IPS DF 19.7 (cell line): ENCODE results near the gene C19orf85.

Experiments used
- DNase-seq: peaks from one replicate; pipeline ENCODE4 v3.0.0-alpha.2; 2013; ENCODE audit warnings: low read depth, low spot score

C19orf85 gene

GRCh38 chr19:55489711-55490477, 25.3 kb upstream of the C19orf85 start:
- DNase-seq: no peak

GRCh38 chr19:55488986-55489710, 24.6 kb upstream of the C19orf85 start:
- no peak for DNase-seq

- no peak for DNase-seq
These were observed 23.6 kb upstream of the C19orf85 start, which contains the start of gene SSC5D for GRCh38 chr19:55487924-55488687. SSC5D (plus strand) TSS chr19:55488436; CDS start chr19:55488590, 154 bp downstream.

- DNase-seq: no peak
These were observed 22.7 kb upstream of the C19orf85 start for GRCh38 chr19:55486971-55487923.

GRCh38 chr19:55486043-55486970, 21.8 kb upstream of the C19orf85 start:
- DNase-seq: no peak

- no peak for DNase-seq
These were observed 21.0 kb upstream of the C19orf85 start for GRCh38 chr19:55485439-55486011.

GRCh38 chr19:55484593-55485438, 20.3 kb upstream of the C19orf85 start, which contains the start of gene NAT14:
NAT14 (plus strand) TSS chr19:55485188; CDS start chr19:55485709, 521 bp downstream.
- no peak for DNase-seq

GRCh38 chr19:55483706-55484592, 19.4 kb upstream of the C19orf85 start:
- no peak for DNase-seq

GRCh38 chr19:55482967-55483705, 18.6 kb upstream of the C19orf85 start:
- no peak for DNase-seq

GRCh38 chr19:55482156-55482961, 17.8 kb upstream of the C19orf85 start:
- no peak for DNase-seq

GRCh38 chr19:55481794-55482155, 17.2 kb upstream of the C19orf85 start:
- no peak for DNase-seq

- no peak for DNase-seq
These were observed 16.7 kb upstream of the C19orf85 start for GRCh38 chr19:55481148-55481793.

- no peak for DNase-seq
These were observed 15.1 kb upstream of the C19orf85 start for GRCh38 chr19:55479451-55480230.

GRCh38 chr19:55479045-55479444, 14.5 kb upstream of the C19orf85 start:
- DNase-seq: no peak

GRCh38 chr19:55478364-55478763, 13.8 kb upstream of the C19orf85 start:
- no peak for DNase-seq
